SJCRH30 (cell line): ENCODE measurements around the gene ATP2B1. TPM values are rescaled to one million over a fixed set of nuclear protein-coding genes. Genes with fewer than 3 reads are reported as not detected.

Experiments
- DNase-seq, 2 experiments: peaks; one replicate each; pipeline ENCODE4 v3.0.0-alpha.2; 2015 to 2020
- H3K27ac ChIP-seq: fragments of 250-450 bp; sonication (Bioruptor Pico); 2 replicates; pipeline ENCODE4 v1.5.1; 2020; ENCODE audit warnings: mild to moderate bottlenecking, moderate library complexity
- H3K27me3 ChIP-seq: fragments of 250-450 bp; sonication (Bioruptor Pico); 2 replicates; pipeline ENCODE4 v1.5.1; 2020; ENCODE audit warnings: mild to moderate bottlenecking, moderate library complexity
- H3K36me3 ChIP-seq: fragments of 250-450 bp; sonication (Bioruptor Pico); 2 replicates; pipeline ENCODE4 v1.5.1; 2020; ENCODE audit warnings: mild to moderate bottlenecking, moderate library complexity
- H3K4me1 ChIP-seq: fragments of 250-450 bp; sonication (Bioruptor Pico); 2 replicates; pipeline ENCODE4 v1.5.1; 2020; ENCODE audit warnings: mild to moderate bottlenecking, moderate library complexity
- H3K4me3 ChIP-seq: fragments of 250-450 bp; sonication (Bioruptor Pico); 2 replicates; pipeline ENCODE4 v1.5.1; 2020; ENCODE audit warnings: mild to moderate bottlenecking, moderate library complexity
- H3K9me3 ChIP-seq: fragments of 250-450 bp; sonication (Bioruptor Pico); replicated peaks from 2 replicates; pipeline ENCODE4 v1.5.1; 2020; ENCODE audit warnings: mild to moderate bottlenecking, moderate library complexity
- total RNA-seq: library from RNA; depleted of rRNA; stranded (reverse); fragments of >200 nt; shearing (Covaris generic); gene quantifications from 2 replicates; pipeline ENCODE4 v1.2.3, GENCODE V29; 2014; rRNA removed

Gene ATP2B1
- total RNA-seq, 1 experiment from 2014 or later = 181 TPM

- peaks cover 37% of the 10 kb centered on the region for H3K4me1 ChIP-seq
- no peaks in the 10 kb centered on the region for H3K9me3 ChIP-seq
- DNase-seq = no peak
- H3K27ac ChIP-seq = no peak overlapping the region
- H3K4me3 ChIP-seq = no peak overlapping the region
- no peaks in the 10 kb centered on the region for H3K27me3 ChIP-seq
- H3K36me3 ChIP-seq = no peaks in the 10 kb centered on the region
These were observed 162.5 kb downstream of the ATP2B1 start for GRCh38 chr12:89546151-89546550.

DNA sequence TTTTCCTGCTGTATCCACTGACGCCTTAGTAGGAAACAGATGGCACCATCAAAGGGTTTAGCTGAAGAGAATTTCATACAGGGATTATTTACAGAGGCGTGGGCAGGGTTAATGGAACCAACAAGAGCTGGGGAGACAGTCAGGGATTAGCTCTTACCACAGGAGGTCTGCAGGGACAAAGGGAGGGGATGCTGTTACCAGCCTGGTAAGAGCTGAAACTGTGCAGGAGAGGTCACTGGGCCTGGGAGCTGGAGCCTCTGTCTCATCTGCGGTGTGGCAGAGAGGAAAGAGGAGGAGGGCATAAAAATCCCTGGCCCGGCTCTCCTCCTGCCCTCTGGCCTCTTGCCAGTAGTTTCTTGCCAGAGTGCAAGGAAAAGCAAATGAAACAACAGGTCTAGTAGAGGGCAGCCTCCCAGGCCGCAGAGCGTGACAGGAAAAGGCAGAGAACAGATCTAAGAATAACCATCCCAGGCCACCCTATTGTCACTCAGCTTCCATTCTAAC is 163.9 kb downstream of the ATP2B1 start:
- Histone ChIP-seq H3K4me3 (no peak overlapping the region), H3K27ac (peak overlapping the region; percentile 36), H3K4me1 (peaks cover 37% of the 10 kb centered on the region), H3K27me3 (no peaks in the 10 kb centered on the region), H3K36me3 (no peaks in the 10 kb centered on the region), H3K9me3 (no peaks in the 10 kb centered on the region)
- peak; percentile 97 to 98 for DNase-seq

DNA sequence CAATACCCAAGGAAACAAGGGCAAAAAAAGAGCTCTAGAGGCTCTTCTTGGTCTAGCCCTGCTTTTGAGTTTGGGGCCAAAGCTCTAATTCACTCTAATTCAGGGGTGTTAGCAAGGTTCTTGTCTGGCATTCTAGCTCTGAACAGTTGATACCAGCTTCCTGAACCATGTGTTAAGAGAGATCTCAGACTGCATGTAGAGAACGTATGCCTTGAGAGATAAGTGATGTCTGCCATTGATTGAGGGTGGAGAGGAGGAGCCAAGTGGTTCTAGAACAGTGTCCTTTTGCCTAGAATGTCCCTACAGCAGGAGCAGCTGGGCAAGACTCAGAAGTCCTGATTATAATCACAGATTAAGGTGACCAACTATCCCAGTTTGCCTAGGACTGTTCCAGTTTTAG is 164.6 kb downstream of the ATP2B1 start:
- H3K27ac ChIP-seq = peak overlapping the region; percentile 21

GRCh38 chr12:89542912-89543592 is 165.6 kb downstream of the ATP2B1 start:
- H3K27me3 ChIP-seq = no peaks in the 10 kb centered on the region
- H3K4me3 ChIP-seq = no peak overlapping the region
- peaks cover 37% of the 10 kb centered on the region for H3K4me1 ChIP-seq
- no peak overlapping the region for H3K27ac ChIP-seq
- H3K9me3 ChIP-seq = no peaks in the 10 kb centered on the region
- peak; percentile 77 to 91 for DNase-seq
- no peaks in the 10 kb centered on the region for H3K36me3 ChIP-seq

More for the DNA sequence above, 164.6 kb downstream of the ATP2B1 start:
- no peak for DNase-seq
- Histone ChIP-seq H3K4me1 (peaks cover 37% of the 10 kb centered on the region), H3K36me3 (no peaks in the 10 kb centered on the region), H3K9me3 (no peaks in the 10 kb centered on the region), H3K27me3 (no peaks in the 10 kb centered on the region), H3K4me3 (no peak overlapping the region)

GRCh38 chr12:89542236-89542635 is 166.4 kb downstream of the ATP2B1 start:
- H3K36me3 ChIP-seq = no peaks in the 10 kb centered on the region
- no peaks in the 10 kb centered on the region for H3K27me3 ChIP-seq
- H3K4me1 ChIP-seq = peaks cover 37% of the 10 kb centered on the region

GRCh38 chr12:89540586-89540985 is 168.1 kb downstream of the ATP2B1 start:
- no peaks in the 10 kb centered on the region for H3K27me3 ChIP-seq
- DNase-seq = no peak
- H3K27ac ChIP-seq = no peak overlapping the region
- no peaks in the 10 kb centered on the region for H3K36me3 ChIP-seq
- no peak overlapping the region for H3K4me3 ChIP-seq
- H3K9me3 ChIP-seq = no peaks in the 10 kb centered on the region
- H3K4me1 ChIP-seq = peaks cover 32% of the 10 kb centered on the region

More at GRCh38 chr12:89542236-89542635, 166.4 kb downstream of the ATP2B1 start:
- Histone ChIP-seq H3K9me3 (no peaks in the 10 kb centered on the region), H3K27ac (no peak overlapping the region), H3K4me3 (no peak overlapping the region)
- DNase-seq = peak in 1 of 2 experiments; percentile 32

GRCh38 chr12:89539426-89540223 is 169.0 kb downstream of the ATP2B1 start:
- no peak for DNase-seq
- H3K27me3 ChIP-seq = no peaks in the 10 kb centered on the region
- H3K4me1 ChIP-seq = peaks cover 25% of the 10 kb centered on the region
- H3K36me3 ChIP-seq = no peaks in the 10 kb centered on the region
- H3K27ac ChIP-seq = no peak overlapping the region
- no peaks in the 10 kb centered on the region for H3K9me3 ChIP-seq
- no peak overlapping the region for H3K4me3 ChIP-seq

GRCh38 chr12:89538897-89539296 is 169.7 kb downstream of the ATP2B1 start:
- Histone ChIP-seq H3K4me1 (peaks cover 20% of the 10 kb centered on the region), H3K36me3 (no peaks in the 10 kb centered on the region), H3K4me3 (no peak overlapping the region), H3K27me3 (no peaks in the 10 kb centered on the region), H3K27ac (no peak overlapping the region), H3K9me3 (no peaks in the 10 kb centered on the region)
- no peak for DNase-seq

Other genes starting within 250 kb of the ATP2B1 start
- 4.5 and 4.7 TPM in 2 replicates for gene GALNT4, start 184.0 kb downstream of the ATP2B1 start, total RNA-seq
- gene POC1B, start 182.8 kb downstream of the ATP2B1 start, total RNA-seq = 32.9 and 35.3 TPM in 2 replicates